ENCODE measurements around the gene SNX1. TPM values are rescaled to one million over a fixed set of nuclear protein-coding genes. Genes with fewer than 3 reads are reported as not detected.
A peak's percentile ranks its signal among the peaks of the same experiment; 100 is the strongest.

The SNX1 gene
- total and polyA plus RNA-seq, 10 of the 15 experiments (the other 5 are each of a cell fraction or from before 2014, with no cell fraction given), result 17.8 to 115 (median 96.3) TPM

DNA sequence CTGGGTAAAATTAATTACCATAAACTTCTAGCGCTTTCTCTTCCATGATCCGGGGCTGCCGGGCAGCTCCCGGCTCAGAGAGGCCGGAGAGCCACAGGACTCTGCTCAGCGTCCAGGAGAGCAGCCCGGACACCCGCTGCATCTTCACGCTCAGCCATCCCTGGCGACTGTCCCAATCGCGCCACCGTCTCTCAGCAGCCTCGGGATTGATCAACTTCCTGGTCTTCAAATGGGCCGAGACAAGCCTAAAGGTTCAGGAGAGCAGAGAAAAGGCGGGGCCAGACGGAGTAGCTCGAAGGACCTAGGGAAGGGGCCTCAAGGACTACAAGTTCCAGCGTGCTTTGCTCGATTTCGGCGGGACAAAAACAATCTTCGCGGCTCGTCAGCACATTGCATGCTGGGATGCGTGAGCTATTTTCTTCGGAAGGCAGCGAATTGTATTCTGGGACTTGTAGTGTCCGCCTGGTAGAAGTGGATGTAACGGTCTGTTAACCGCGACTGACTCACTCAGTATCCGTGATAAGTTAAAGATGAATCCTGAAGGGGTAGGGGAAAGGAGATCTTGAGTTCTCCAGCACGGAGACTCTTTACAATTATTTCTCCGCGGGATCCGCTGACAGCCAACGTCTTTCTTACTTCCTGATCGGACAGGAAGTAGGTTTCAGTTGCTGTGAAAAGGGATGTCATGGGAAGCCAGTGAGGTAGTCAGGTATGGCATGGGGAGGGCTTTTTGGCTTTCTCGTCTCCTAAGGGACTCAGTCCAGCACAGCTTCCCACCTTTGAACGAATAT lies 2.0 kb upstream of the SNX1 start, which contains the start of gene CIAO2A (continued):
- TF ChIP-seq, protein P1, sequence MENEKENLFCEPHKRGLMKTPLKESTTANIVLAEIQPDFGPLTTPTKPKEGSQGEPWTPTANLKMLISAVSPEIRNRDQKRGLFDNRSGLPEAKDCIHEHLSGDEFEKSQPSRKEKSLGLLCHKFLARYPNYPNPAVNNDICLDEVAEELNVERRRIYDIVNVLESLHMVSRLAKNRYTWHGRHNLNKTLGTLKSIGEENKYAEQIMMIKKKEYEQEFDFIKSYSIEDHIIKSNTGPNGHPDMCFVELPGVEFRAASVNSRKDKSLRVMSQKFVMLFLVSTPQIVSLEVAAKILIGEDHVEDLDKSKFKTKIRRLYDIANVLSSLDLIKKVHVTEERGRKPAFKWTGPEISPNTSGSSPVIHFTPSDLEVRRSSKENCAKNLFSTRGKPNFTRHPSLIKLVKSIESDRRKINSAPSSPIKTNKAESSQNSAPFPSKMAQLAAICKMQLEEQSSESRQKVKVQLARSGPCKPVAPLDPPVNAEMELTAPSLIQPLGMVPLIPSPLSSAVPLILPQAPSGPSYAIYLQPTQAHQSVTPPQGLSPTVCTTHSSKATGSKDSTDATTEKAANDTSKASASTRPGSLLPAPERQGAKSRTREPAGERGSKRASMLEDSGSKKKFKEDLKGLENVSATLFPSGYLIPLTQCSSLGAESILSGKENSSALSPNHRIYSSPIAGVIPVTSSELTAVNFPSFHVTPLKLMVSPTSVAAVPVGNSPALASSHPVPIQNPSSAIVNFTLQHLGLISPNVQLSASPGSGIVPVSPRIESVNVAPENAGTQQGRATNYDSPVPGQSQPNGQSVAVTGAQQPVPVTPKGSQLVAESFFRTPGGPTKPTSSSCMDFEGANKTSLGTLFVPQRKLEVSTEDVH (IDR thresholded peaks at IDR 0.05; ENCODE audit: low read depth, partially characterized antibody), result peak; percentile 34
- TF ChIP-seq IRF4 (IDR thresholded peaks at IDR 0.05; ENCODE audit: low read depth, low read length), result 0 out of 2 replicates have a peak, but pooled peaks have one; percentile 40
- peak; percentile 47; the same call in 1 of the 2 replicates for TF ChIP-seq HDGF (IDR thresholded peaks at IDR 0.05)
- peak; percentile 90 for TF ChIP-seq ATF7 (IDR thresholded peaks at IDR 0.05; ENCODE audit: low read depth)
- TF ChIP-seq CREM (IDR thresholded peaks at IDR 0.05; ENCODE audit: low read depth), result peak; percentile 95
- TF ChIP-seq EP300 (IDR thresholded peaks at IDR 0.05; ENCODE audit: borderline replicate concordance in 1 of 2, control insufficient read depth in 1 of 2, low read depth in 2 of 2, low read length in 2 of 2), result no peak
- 0 out of 2 replicates have a peak, but pooled peaks have one; percentile 21 for TF ChIP-seq JUND (IDR thresholded peaks at IDR 0.05; ENCODE audit: low read depth, low read length)
- TF ChIP-seq STAT1 (conservative IDR thresholded peaks at IDR 0.05), result peak; percentile 31; the same call in 1 of the 2 replicates
- TF ChIP-seq IRF3 (IDR thresholded peaks at IDR 0.05), result 0 out of 2 replicates have a peak, but pooled peaks have one; percentile 28
- TF ChIP-seq, protein P2, sequence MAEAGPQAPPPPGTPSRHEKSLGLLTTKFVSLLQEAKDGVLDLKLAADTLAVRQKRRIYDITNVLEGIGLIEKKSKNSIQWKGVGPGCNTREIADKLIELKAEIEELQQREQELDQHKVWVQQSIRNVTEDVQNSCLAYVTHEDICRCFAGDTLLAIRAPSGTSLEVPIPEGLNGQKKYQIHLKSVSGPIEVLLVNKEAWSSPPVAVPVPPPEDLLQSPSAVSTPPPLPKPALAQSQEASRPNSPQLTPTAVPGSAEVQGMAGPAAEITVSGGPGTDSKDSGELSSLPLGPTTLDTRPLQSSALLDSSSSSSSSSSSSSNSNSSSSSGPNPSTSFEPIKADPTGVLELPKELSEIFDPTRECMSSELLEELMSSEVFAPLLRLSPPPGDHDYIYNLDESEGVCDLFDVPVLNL (IDR thresholded peaks at IDR 0.05; ENCODE audit: low read depth, low read length), result peak; percentile 80
- peak; percentile 97 for TF ChIP-seq SIX5 (IDR thresholded peaks at IDR 0.05; ENCODE audit: low read depth, low read length, severe bottlenecking)
- TF ChIP-seq MLLT1 (IDR thresholded peaks at IDR 0.05), result no peak
- peak; percentile 40 to 60; a peak in 3 of 4 replicates for TF ChIP-seq BHLHE40 (IDR thresholded peaks at IDR 0.05; ENCODE audit: borderline replicate concordance in 1 of 2, low read depth in 2 of 2, low read length in 1 of 2)
- TF ChIP-seq EED (IDR thresholded peaks at IDR 0.05; ENCODE audit: low read depth), result no peak
- peak; percentile 12; the same call in 1 of the 2 replicates for TF ChIP-seq SPI1 (IDR thresholded peaks at IDR 0.05; ENCODE audit: borderline replicate concordance, insufficient read depth, low read depth, low read length)
- TF ChIP-seq RCOR1 (conservative IDR thresholded peaks at IDR 0.05; ENCODE audit: low read depth, low read length), result 0 out of 2 replicates have a peak, but pooled peaks have one; percentile 31
- TF ChIP-seq FOXM1 (IDR thresholded peaks at IDR 0.05; ENCODE audit: low read depth, low read length), result no peak
- TF ChIP-seq GABPA (IDR thresholded peaks at IDR 0.05; ENCODE audit: low read depth), result peak; percentile 81
- no peak; the same call in 1 of the 2 replicates for TF ChIP-seq NR2C1 (IDR thresholded peaks at IDR 0.05)
- peak; percentile 61 for TF ChIP-seq MAX (IDR thresholded peaks at IDR 0.05; ENCODE audit: low read depth, low read length)
- peak; percentile 97 for TF ChIP-seq HCFC1 (IDR thresholded peaks at IDR 0.05; ENCODE audit: low read length)
- peak; percentile 69 for TF ChIP-seq SIN3A (IDR thresholded peaks at IDR 0.05; ENCODE audit: low read depth, low read length)
- TF ChIP-seq TBL1XR1 (IDR thresholded peaks at IDR 0.05; ENCODE audit: low read depth, low read length), result peak; percentile 43; the same call in 1 of the 2 replicates

All from GM12878 (cell line).